Measurements from ENCODE around the gene FKBP4.

Gene FKBP4

GRCh38 chr12:2813214-2814185 lies 18.7 kb downstream of the FKBP4 start:
- DNase-seq: peak; percentile 71

DNA sequence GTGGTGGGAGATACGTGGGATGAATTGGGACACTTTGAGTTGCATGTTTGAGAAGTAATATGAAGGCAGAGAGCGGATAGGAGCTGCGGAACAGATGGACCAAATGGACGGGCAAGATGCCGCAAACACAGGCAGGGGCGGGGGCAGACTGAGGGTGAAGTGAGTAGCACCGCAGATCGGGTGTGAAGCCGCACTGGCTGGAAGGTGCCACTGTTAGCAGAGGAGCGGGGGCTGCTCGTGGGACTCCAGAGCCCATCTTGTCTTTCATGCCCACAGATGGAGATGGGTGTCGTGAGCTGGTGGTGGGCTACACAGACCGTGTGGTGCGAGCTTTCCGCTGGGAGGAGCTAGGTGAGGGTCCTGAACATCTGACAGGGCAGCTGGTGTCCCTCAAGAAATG lies 25.0 kb downstream of the FKBP4 start:
- no peak for DNase-seq

DNA sequence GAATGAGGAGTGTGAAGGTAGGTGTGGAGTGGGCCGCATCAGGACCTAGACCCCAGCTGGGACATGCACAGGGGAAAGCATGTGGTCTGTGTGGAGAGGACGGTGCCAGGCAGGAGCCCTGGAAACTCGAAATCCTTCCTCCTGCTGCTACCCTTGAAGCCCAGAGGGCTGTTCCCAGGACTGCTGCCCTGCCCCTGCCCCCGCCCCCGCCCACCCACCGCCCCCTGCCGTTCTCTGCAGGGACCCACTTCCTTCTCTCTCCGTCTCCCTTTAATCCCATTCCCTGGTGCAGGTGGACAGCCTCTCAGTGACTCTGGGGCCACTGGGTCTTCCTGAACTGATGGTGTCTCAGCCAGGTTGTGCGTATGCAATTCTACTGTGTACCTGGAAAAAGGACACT lies 25.7 kb downstream of the FKBP4 start:
- no peak for DNase-seq

DNA sequence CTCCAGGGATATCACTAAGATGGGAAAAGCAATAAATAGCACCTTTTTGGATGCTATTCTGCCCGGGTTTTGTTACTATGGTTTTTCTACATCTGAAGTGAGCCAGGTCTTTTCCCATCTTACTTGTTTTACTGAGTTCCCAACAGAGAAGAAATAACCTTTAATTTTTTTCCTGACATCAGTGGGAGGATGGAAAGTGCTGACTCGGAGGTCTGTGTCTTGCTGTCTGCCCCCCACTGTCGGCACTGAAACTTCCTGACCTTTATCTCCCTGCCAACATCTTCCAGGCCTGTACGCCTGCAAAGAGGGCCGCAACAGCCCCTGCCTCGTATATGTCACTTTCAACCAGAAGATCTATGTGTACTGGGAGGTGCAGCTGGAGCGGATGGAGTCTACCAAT lies 28.7 kb downstream of the FKBP4 start:
- DNase-seq: no peak

DNA sequence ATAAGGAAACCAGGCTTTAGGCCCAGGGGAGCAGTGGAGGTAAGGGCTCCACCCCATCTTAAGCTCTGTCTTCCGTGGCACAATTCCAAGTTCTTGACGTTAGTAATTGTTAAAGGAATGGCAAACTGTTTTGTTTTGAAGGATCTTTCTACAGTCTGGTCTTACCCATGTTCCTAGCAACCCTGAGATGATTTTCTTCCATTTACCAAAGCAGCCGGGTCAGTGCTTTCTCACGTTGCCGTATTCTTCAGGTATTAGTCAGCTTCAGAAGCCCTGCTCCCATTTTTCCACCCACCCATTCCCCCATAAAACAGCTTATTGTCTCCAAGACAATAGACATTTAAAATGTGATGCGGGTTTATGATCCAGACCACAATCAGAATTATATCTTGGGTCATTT lies 29.8 kb downstream of the FKBP4 start:
- no peak for DNase-seq

DNA sequence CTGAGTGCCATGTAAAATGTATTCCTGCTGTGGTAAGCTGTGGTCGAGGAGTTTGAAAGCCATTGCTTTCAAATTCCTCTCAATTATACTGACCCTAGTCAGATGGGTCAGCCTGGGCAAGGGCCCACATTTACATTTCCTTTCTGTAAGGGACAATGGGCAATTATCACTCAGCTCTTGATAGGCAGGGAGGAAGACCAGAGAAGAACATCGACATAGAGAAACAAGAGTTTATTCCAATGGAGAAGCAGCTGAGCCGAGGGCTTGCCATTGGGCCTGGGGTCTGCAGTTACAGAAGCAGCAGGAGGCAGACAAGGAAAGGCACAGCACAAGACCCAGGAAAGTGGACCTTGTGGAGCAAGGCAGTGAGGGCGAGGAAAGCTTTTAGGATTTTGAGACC lies 30.4 kb downstream of the FKBP4 start:
- no peak for DNase-seq

- DNase-seq: no peak
Measured at GRCh38 chr12:2826036-2826435, 31.3 kb downstream of the FKBP4 start.

- peak; percentile 93 for DNase-seq
Measured at GRCh38 chr12:2826721-2827515, 32.1 kb downstream of the FKBP4 start.

- DNase-seq: no peak
Measured at GRCh38 chr12:2829275-2829674, 34.5 kb downstream of the FKBP4 start.

DNA sequence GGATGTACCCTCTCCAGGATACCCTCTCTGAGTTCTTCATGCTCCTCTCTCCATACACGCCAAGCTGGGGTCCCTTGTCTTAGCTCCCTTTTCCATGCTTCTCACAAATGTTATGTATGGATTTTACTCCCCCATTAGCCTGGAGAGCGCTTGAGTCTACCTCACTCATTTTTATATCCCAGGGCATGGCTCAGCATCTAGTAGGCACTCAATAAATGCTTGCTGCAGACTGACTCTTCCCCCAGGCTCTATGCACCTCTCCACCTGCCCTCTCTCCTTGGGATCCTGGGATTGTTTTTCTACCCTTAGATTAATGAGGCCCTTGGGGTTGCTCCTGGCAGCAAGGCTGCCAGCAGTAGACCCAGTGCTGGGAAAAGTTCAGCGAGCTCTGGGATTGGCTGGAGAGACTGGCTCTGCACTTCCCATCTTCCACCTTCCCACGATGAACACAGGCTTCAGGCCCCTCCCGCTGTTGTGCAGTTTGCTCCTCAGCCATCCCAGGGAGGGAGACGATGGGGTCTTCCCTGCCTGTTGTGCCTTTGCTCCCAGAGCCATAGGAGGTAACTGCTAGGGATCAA lies 37.9 kb downstream of the FKBP4 start:
- no peak for DNase-seq

- no peak for DNase-seq
Measured at GRCh38 chr12:2833327-2833726, 38.6 kb downstream of the FKBP4 start.

GRCh38 chr12:2833810-2834209 lies 39.0 kb downstream of the FKBP4 start:
- DNase-seq: no peak

GRCh38 chr12:2834581-2835491 lies 40.1 kb downstream of the FKBP4 start, which contains the start of gene NRIP2:
NRIP2 (minus strand) TSS chr12:2835035; CDS start chr12:2834983, 52 bp downstream.
- DNase-seq: peak; percentile 37

DNA sequence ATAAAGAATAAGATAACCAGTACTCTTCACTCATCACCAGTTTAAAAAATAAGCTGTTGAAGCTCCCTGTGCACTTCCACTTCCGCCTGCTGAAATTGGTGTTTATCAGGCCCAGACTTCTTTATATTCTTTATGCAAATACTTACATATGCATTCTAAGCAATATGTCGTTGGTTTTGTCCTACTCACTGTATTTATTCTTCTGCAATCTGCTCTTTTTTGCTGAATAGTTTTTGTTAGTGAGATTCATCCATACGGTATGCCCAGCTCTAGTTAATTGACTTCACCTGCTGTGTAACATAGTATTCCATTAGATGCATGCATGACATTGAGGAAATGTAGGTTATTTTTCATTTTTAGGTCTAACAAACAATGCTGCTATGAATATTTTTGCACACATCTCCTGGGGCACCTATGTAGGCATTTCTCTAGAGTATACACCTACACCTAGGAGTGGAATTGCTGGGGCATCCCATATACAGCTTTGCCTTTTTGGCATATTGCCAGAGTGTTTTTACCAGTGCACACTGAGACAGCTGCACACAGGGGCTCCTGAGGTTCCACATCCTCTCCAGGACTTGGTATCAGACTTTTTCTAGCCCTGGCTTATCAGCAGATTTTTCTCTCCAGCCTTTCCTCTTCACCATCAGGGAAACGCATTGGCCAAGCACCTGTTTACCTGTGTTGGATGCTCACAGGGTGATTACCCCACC lies 41.1 kb downstream of the FKBP4 start:
- DNase-seq: peak; percentile 62

- no peak for DNase-seq
Measured at GRCh38 chr12:2836574-2836973, 41.8 kb downstream of the FKBP4 start.

DNA sequence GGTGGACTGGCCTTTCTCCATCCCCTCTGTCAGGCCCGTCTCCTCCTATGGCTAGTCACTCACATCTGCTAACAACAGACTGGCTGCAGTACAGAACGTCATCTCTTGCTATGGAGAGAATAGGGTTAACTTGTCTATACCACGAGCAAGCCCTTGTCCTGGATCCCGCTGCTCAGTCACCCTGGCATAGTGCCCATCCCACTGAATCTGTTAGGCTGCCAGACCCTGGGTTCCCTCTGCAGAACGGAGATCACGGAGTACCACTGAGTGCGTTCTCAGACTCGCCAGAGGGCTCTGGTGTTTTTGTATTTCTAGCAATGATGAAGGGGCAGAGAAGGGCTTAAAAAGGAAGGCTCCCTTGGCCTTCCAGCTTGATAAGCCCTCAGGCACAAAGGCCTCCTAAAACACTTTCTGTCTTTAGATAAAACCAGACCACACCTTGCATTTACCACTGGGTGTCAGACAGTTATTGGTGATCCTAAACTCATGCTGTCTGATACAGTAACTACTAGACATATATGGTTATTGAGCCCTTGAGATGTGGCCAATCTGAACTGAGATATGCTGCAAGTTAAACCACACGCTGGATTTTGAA lies 46.4 kb downstream of the FKBP4 start:
- no peak for DNase-seq

DNA sequence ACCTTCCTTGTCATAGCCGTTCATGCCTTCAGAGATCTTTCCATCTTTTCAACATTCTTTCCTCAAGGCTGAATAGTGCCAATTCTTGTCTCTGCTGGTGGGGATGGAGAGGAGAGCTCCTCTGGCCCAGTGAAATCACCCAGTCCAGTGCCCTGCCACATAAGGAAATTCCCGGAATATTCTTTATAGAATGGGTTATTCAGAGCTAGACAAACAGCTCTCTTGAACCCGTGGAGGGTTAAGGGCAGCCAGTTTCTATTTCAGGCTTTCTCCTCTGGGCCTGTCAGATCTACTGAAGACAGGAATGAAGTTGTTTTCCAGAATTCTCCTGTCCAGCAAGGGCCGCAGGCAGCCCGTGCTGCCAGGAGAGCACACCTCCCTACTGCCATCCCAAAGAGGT lies 48.2 kb downstream of the FKBP4 start:
- no peak for DNase-seq

- no peak for DNase-seq
Measured at GRCh38 chr12:2844786-2845185, 50.0 kb downstream of the FKBP4 start.

DNA sequence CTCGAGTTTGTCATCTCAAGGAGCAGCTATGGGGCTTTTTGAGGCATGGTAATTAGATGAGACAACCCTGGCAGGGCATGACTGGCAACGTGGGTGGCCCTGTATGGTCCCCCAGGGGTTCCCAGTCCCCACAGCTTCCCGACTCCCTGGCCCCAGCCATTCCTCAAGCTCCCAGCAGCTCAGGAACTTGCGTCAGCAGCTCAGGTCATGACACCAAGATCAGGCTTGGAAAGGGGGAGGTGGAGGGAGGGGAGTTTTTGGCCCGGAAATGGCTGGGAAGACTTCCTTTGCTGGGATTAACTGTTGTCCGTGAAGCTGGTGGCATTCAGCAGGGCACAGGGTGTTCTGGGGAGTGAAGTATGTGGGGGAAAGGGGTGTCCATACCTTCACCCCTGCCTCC lies 50.5 kb downstream of the FKBP4 start:
- no peak for DNase-seq

- no peak for DNase-seq
Measured at GRCh38 chr12:2851931-2852330, 57.2 kb downstream of the FKBP4 start.

DNA sequence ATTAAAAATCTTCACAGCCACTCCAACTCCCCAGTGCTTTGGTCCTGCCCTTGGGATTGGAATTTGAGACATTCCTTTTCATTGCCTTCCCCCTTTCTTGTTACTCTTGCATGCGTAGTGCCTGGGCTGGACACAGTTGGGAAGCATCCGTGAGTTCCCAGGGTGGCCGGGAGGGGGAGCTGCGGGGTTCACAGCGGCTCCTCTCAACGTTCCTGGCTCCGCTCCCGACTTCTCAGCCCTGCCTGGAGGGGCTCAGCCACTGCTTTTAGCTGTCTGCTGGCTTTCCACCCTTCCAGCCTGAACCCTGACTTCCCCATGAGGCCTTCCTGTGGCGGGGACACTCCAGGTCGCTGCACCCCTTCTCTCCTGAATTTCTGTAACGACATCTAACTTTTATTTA lies 58.9 kb downstream of the FKBP4 start:
- DNase-seq: peak; percentile 73

All from NCI-H146 (cell line).